ENCODE measurements around the gene ACSS3.

The ACSS3 gene

DNA sequence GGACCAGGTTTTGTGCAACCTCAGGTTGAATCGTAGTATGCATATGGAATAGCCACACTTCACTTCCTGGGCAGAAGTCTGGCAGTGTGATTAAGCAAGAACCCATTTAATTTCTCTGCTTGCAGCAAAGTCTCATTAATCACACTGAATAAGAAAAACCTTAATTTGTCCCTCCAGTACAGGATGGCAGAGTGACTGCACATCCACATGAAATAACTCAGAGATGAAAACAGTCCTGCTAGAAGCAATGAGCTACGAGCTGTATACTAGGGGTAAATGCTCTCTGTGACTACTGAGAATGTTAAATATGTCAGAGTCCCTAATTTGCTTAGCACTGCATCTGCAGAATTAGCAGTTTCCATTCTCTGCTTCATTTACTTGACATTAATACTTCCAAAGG is 88.9 kb downstream of the ACSS3 start:
- no peak overlapping the region for H2AFZ ChIP-seq (ENCODE audit: low read depth, low read length)
- H4K8ac ChIP-seq (ENCODE audit: low read length): no peak overlapping the region
- H2BK5ac ChIP-seq (ENCODE audit: low read depth, low read length, poor library complexity, severe bottlenecking): no peak overlapping the region
- H4K91ac ChIP-seq (ENCODE audit: low read length): no peak overlapping the region
- DNase-seq: no peak
- H3K23ac ChIP-seq (ENCODE audit: low read length in 2 of 2): no peak overlapping the region
- no peak overlapping the region for H3K14ac ChIP-seq (ENCODE audit: low read length in 2 of 2)
- peaks cover 6 to 10% of the 10 kb centered on the region in 2 experiments for H3K36me3 ChIP-seq (ENCODE audit: control insufficient read depth in 1 of 2, insufficient read depth in 2 of 2, low read depth in 1 of 2, low read length in 2 of 2)
- H3K27ac ChIP-seq (ENCODE audit: low read length, poor library complexity, severe bottlenecking): no peak overlapping the region
- WGBS: 100% methylated on average over 1 of the region's 2 CpGs
- H2BK120ac ChIP-seq (ENCODE audit: low read depth, low read length): no peak overlapping the region
- H3K79me1 ChIP-seq (replicated peaks; ENCODE audit: low read length, poor library complexity, severe bottlenecking): no peaks in the 10 kb centered on the region
- H3K27me3 ChIP-seq (ENCODE audit: control insufficient read depth in 1 of 2, insufficient read depth in 1 of 2, low read length in 2 of 2): no peaks in the 10 kb centered on the region
- no peak overlapping the region for H3K4ac ChIP-seq (ENCODE audit: low read depth in 1 of 2, low read length in 2 of 2)
- H3K4me1 ChIP-seq (ENCODE audit: control insufficient read depth, insufficient read depth, low read depth, low read length): no peaks in the 10 kb centered on the region
- no peak overlapping the region for H2BK12ac ChIP-seq (ENCODE audit: low read length in 2 of 2)
- H3K4me3 ChIP-seq (ENCODE audit: insufficient read depth in 1 of 2, low read depth in 1 of 2, low read length in 2 of 2): no peak overlapping the region
- no peak overlapping the region for H3K4me2 ChIP-seq (ENCODE audit: low read length, poor library complexity, severe bottlenecking)
- H2AK5ac ChIP-seq (ENCODE audit: low read length, severe bottlenecking): no peak overlapping the region
- H2BK15ac ChIP-seq (ENCODE audit: low read depth, poor library complexity, severe bottlenecking): no peak overlapping the region
- no peak overlapping the region for H3K18ac ChIP-seq (ENCODE audit: low read depth in 1 of 2, low read length in 2 of 2)
- no peak overlapping the region for H3K9ac ChIP-seq (ENCODE audit: low read length)
- H3K9me3 ChIP-seq (ENCODE audit: control insufficient read depth, low read length): no peaks in the 10 kb centered on the region

DNA sequence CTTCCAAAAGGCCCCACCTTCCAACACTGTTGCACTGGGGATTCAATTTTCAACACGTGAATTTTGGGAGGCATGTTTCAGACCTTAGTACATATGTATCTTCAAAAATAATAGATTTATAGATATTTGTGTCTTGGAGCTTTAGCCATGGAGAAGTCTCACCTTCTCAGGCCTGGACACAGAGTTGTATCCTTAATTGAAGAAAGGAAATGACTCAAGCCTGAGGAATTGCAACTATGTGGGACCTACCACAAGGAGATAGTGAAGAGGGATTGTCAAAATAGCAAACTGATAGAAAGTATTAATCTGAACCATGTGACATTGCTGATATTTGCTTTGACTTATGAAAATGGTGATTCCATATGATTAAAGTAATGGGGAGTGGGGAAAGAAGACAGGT is 89.8 kb downstream of the ACSS3 start:
- Histone ChIP-seq H4K8ac (ENCODE audit: low read length) (no peak overlapping the region), H3K27me3 (ENCODE audit: control insufficient read depth in 1 of 2, insufficient read depth in 1 of 2, low read length in 2 of 2) (no peaks in the 10 kb centered on the region), H2AFZ (ENCODE audit: low read depth, low read length) (no peak overlapping the region), H3K36me3 (ENCODE audit: control insufficient read depth in 1 of 2, insufficient read depth in 2 of 2, low read depth in 1 of 2, low read length in 2 of 2) (peaks cover 0 to 2% of the 10 kb centered on the region in 2 experiments), H2BK12ac (ENCODE audit: low read length in 2 of 2) (no peak overlapping the region), H3K14ac (ENCODE audit: low read length in 2 of 2) (no peak overlapping the region), H3K4me3 (ENCODE audit: insufficient read depth in 1 of 2, low read depth in 1 of 2, low read length in 2 of 2) (no peak overlapping the region), H2AK5ac (ENCODE audit: low read length, severe bottlenecking) (no peak overlapping the region), H3K9ac (ENCODE audit: low read length) (no peak overlapping the region), H2BK15ac (ENCODE audit: low read depth, poor library complexity, severe bottlenecking) (no peak overlapping the region), H3K4me2 (ENCODE audit: low read length, poor library complexity, severe bottlenecking) (no peak overlapping the region), H4K91ac (ENCODE audit: low read length) (no peak overlapping the region), H3K4me1 (ENCODE audit: control insufficient read depth, insufficient read depth, low read depth, low read length) (no peaks in the 10 kb centered on the region), H3K9me3 (ENCODE audit: control insufficient read depth, low read length) (no peaks in the 10 kb centered on the region), H3K4ac (ENCODE audit: low read depth in 1 of 2, low read length in 2 of 2) (no peak overlapping the region), H3K18ac (ENCODE audit: low read depth in 1 of 2, low read length in 2 of 2) (no peak overlapping the region), H2BK120ac (ENCODE audit: low read depth, low read length) (no peak overlapping the region), H2BK5ac (ENCODE audit: low read depth, low read length, poor library complexity, severe bottlenecking) (no peak overlapping the region), H3K23ac (ENCODE audit: low read length in 2 of 2) (no peak overlapping the region), H3K79me1 (replicated peaks; ENCODE audit: low read length, poor library complexity, severe bottlenecking) (no peaks in the 10 kb centered on the region), H3K27ac (ENCODE audit: low read length, poor library complexity, severe bottlenecking) (no peak overlapping the region)
- WGBS: no CpG with 5 or more reads among the region's 1 CpG
- peak; percentile 13 for DNase-seq

DNA sequence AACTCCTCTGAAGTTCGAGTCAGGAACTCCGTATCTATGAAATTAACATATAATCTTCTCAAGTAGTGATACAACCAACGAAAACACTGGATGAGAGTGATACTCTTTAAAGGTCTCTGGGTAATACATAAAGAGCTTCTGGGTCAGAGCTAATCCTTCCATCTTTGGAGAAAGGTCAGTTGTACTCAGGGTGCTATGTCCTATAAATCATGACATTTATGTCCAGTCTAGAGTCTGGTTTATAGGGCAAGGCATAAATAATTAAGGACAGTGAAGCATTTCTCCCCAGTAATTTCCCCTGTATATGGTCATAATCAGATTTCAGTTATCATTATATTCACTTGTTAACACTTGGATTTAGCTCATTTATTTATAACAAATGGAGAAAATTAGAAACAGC is 90.6 kb downstream of the ACSS3 start:
- Histone ChIP-seq H3K27ac (ENCODE audit: low read length, poor library complexity, severe bottlenecking) (no peak overlapping the region), H3K79me1 (replicated peaks; ENCODE audit: low read length, poor library complexity, severe bottlenecking) (no peaks in the 10 kb centered on the region), H3K4ac (ENCODE audit: low read depth in 1 of 2, low read length in 2 of 2) (no peak overlapping the region), H3K4me1 (ENCODE audit: control insufficient read depth, insufficient read depth, low read depth, low read length) (no peaks in the 10 kb centered on the region), H3K4me2 (ENCODE audit: low read length, poor library complexity, severe bottlenecking) (no peak overlapping the region), H3K23ac (ENCODE audit: low read length in 2 of 2) (no peak overlapping the region), H3K14ac (ENCODE audit: low read length in 2 of 2) (no peak overlapping the region), H3K18ac (ENCODE audit: low read depth in 1 of 2, low read length in 2 of 2) (no peak overlapping the region), H2BK15ac (ENCODE audit: low read depth, poor library complexity, severe bottlenecking) (no peak overlapping the region), H2BK5ac (ENCODE audit: low read depth, low read length, poor library complexity, severe bottlenecking) (no peak overlapping the region), H2AK5ac (ENCODE audit: low read length, severe bottlenecking) (no peak overlapping the region), H3K36me3 (ENCODE audit: control insufficient read depth in 1 of 2, insufficient read depth in 2 of 2, low read depth in 1 of 2, low read length in 2 of 2) (no peaks in the 10 kb centered on the region), H4K91ac (ENCODE audit: low read length) (no peak overlapping the region), H3K27me3 (ENCODE audit: control insufficient read depth in 1 of 2, insufficient read depth in 1 of 2, low read length in 2 of 2) (no peaks in the 10 kb centered on the region), H2AFZ (ENCODE audit: low read depth, low read length) (no peak overlapping the region), H3K9me3 (ENCODE audit: control insufficient read depth, low read length) (no peaks in the 10 kb centered on the region), H2BK120ac (ENCODE audit: low read depth, low read length) (no peak overlapping the region), H4K8ac (ENCODE audit: low read length) (no peak overlapping the region), H3K9ac (ENCODE audit: low read length) (no peak overlapping the region), H2BK12ac (ENCODE audit: low read length in 2 of 2) (no peak overlapping the region), H3K4me3 (ENCODE audit: insufficient read depth in 1 of 2, low read depth in 1 of 2, low read length in 2 of 2) (no peak overlapping the region)
- DNase-seq: no peak
- WGBS: 80% methylated on average over 2 of the region's 3 CpGs

DNA sequence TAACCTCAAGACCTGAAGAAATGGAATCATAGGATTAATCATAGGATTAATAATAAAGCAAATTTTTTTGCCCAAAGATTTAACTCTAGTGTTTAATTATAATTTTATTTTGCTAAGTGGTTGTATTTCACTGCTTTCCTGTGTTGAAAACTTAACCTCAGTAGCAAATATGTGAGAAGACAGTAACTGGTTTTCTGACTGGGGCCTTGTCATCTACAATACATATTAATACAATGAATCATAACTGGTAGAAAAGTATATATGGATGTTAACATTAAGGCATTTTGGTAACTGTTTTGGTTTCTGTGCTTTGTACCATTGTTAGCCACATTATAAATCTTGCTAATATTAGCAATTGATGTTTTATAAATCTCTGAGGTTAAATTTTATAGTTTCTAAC is 92.2 kb downstream of the ACSS3 start:
- Histone ChIP-seq H2BK120ac (ENCODE audit: low read depth, low read length) (no peak overlapping the region), H2BK5ac (ENCODE audit: low read depth, low read length, poor library complexity, severe bottlenecking) (no peak overlapping the region)
- peak; percentile 3 for DNase-seq

More for the DNA sequence above, 92.2 kb downstream of the ACSS3 start:
- Histone ChIP-seq H3K79me1 (replicated peaks; ENCODE audit: low read length, poor library complexity, severe bottlenecking) (no peaks in the 10 kb centered on the region), H3K27ac (ENCODE audit: low read length, poor library complexity, severe bottlenecking) (no peak overlapping the region), H4K91ac (ENCODE audit: low read length) (no peak overlapping the region), H2AFZ (ENCODE audit: low read depth, low read length) (no peak overlapping the region), H3K9me3 (ENCODE audit: control insufficient read depth, low read length) (peaks cover 5% of the 10 kb centered on the region), H2AK5ac (ENCODE audit: low read length, severe bottlenecking) (no peak overlapping the region), H3K18ac (ENCODE audit: low read depth in 1 of 2, low read length in 2 of 2) (no peak overlapping the region), H2BK15ac (ENCODE audit: low read depth, poor library complexity, severe bottlenecking) (no peak overlapping the region), H4K8ac (ENCODE audit: low read length) (no peak overlapping the region), H3K23ac (ENCODE audit: low read length in 2 of 2) (no peak overlapping the region), H3K4me2 (ENCODE audit: low read length, poor library complexity, severe bottlenecking) (no peak overlapping the region), H3K36me3 (ENCODE audit: control insufficient read depth in 1 of 2, insufficient read depth in 2 of 2, low read depth in 1 of 2, low read length in 2 of 2) (peaks cover 0 to 6% of the 10 kb centered on the region in 2 experiments), H3K27me3 (ENCODE audit: control insufficient read depth in 1 of 2, insufficient read depth in 1 of 2, low read length in 2 of 2) (no peaks in the 10 kb centered on the region), H3K4ac (ENCODE audit: low read depth in 1 of 2, low read length in 2 of 2) (no peak overlapping the region), H3K4me1 (ENCODE audit: control insufficient read depth, insufficient read depth, low read depth, low read length) (no peaks in the 10 kb centered on the region), H2BK12ac (ENCODE audit: low read length in 2 of 2) (no peak overlapping the region), H3K9ac (ENCODE audit: low read length) (no peak overlapping the region), H3K4me3 (ENCODE audit: insufficient read depth in 1 of 2, low read depth in 1 of 2, low read length in 2 of 2) (no peak overlapping the region), H3K14ac (ENCODE audit: low read length in 2 of 2) (no peak overlapping the region)
